KMS-11 (cell line): ENCODE data around the gene TMEM255A.
A peak's percentile ranks its signal among the peaks of the same experiment; 100 is the strongest.

Source experiments
- H2AFZ ChIP-seq: fragments of 200-600 bp; sonication (generic); 2 replicates; pipeline ENCODE4 v1.6.1; 2016; ENCODE audit warnings: antibody characterized with exemption, mixed run types, low read depth
- H3K27ac ChIP-seq: fragments of 200-600 bp; sonication (generic); 2 replicates; pipeline ENCODE4 v1.6.1; 2016; ENCODE audit warnings: mild to moderate bottlenecking, mixed run types
- H3K27me3 ChIP-seq: fragments of 200-600 bp; sonication (generic); 2 replicates; pipeline ENCODE4 v1.6.1; 2017; ENCODE audit warnings: mild to moderate bottlenecking, low read depth, mixed run types, moderate library complexity; ENCODE audit not compliant: insufficient read depth
- H3K36me3 ChIP-seq: fragments of 200-600 bp; sonication (generic); 2 replicates; pipeline ENCODE4 v1.6.1; 2017; ENCODE audit warnings: mild to moderate bottlenecking, mixed run types; ENCODE audit not compliant: insufficient read depth
- H3K4me1 ChIP-seq: fragments of 200-600 bp; sonication (generic); 2 replicates; pipeline ENCODE4 v1.6.1; 2016; ENCODE audit warnings: mild to moderate bottlenecking, low read depth, mixed run types; ENCODE audit not compliant: poor library complexity, severe bottlenecking
- H3K4me2 ChIP-seq: fragments of 200-600 bp; sonication (generic); 2 replicates; pipeline ENCODE4 v1.7.0; 2016; ENCODE audit warnings: mild to moderate bottlenecking, mixed run types
- H3K4me3 ChIP-seq: fragments of 200-600 bp; sonication (generic); IDR thresholded peaks from 2 replicates; pipeline ENCODE4 v1.6.1; 2017; ENCODE audit warnings: low read depth, low read length, mixed read lengths; ENCODE audit not compliant: insufficient read depth
- H3K79me2 ChIP-seq: fragments of 200-600 bp; sonication (generic); 2 replicates; pipeline ENCODE4 v1.6.1; 2016; ENCODE audit warnings: low read depth, mixed run types; ENCODE audit not compliant: insufficient read depth
- H3K9ac ChIP-seq: fragments of 200-600 bp; sonication (generic); 2 replicates; pipeline ENCODE4 v1.6.1; 2016; ENCODE audit warnings: mild to moderate bottlenecking, mixed run types
- H4K20me1 ChIP-seq: fragments of 200-600 bp; sonication (generic); 2 replicates; pipeline ENCODE4 v1.6.1; 2016; ENCODE audit warnings: mild to moderate bottlenecking, mixed run types; ENCODE audit not compliant: insufficient read depth
- CTCF ChIP-seq: fragments of 200-600 bp; sonication (generic); conservative IDR thresholded peaks from 2 replicates; pipeline ENCODE4 v1.6.1; 2017; ENCODE audit warnings: low read depth, mild to moderate bottlenecking, antibody characterized with exemption, low read length, moderate library complexity, mixed read lengths

The TMEM255A gene

GRCh38 chrX:120310861-120311726 lies at the start of gene TMEM255A:
TSS of gene TMEM255A (minus strand) at chrX:120311461. CDS start at chrX:120311309, 152 bp downstream.
- H3K79me2 ChIP-seq, result no peaks in the 10 kb centered on the region
- no peaks in the 10 kb centered on the region for H4K20me1 ChIP-seq
- H3K4me2 ChIP-seq, result peak within 1 kb of the TSS; percentile 63
- no peaks in the 10 kb centered on the region for H3K27me3 ChIP-seq
- no peak within 1 kb of the TSS; the same call in 1 of the 2 replicates for H3K9ac ChIP-seq
- no peak within 1 kb of the TSS for H3K27ac ChIP-seq
- H3K4me1 ChIP-seq, result peaks cover 21% of the 10 kb centered on the region
- no peaks in the 10 kb centered on the region for H3K36me3 ChIP-seq
- no peak within 1 kb of the TSS for H3K4me3 ChIP-seq
- H2AFZ ChIP-seq, result peak within 1 kb of the TSS; percentile 85
- TF ChIP-seq CTCF, result no peak

DNA sequence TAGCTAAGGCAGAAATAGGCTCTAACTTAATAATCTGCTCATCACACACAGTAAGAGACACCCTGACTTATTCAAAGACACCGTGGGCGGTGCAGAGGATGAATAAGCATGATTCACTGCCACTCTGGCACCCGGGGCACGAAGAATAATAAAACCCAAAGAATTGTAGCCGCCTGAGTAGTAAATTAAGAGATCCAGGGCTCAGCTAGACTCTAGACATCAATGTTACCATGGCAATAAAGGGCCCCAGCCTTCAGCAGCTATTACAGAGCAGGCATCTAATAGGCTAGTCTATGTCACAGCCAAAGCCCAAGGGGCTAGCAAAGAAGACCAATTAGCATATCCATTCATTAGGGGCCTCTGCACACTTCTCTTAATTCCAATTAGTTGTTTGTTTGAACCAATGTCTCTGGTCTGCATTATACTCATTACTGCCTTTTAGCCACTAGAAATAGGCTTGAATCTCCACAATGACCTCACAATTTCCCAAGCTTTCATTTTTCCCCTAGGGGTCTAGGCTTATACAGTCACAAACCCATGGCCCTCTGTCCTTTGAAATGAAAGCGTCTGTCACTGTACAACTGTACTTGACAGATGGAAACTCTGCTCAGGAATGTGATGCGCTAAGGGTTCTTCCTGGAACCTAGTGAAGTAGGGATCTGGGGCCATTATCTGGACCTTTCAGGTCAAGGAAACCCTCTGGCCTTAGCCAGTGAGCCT lies 47.6 kb upstream of the TMEM255A start:
- no peaks in the 10 kb centered on the region for H3K4me1 ChIP-seq
- TF ChIP-seq CTCF, result no peak
- no peak overlapping the region for H2AFZ ChIP-seq
- no peak overlapping the region for H3K9ac ChIP-seq
- H3K4me3 ChIP-seq, result no peak overlapping the region
- no peaks in the 10 kb centered on the region for H4K20me1 ChIP-seq
- H3K4me2 ChIP-seq, result no peak overlapping the region
- no peaks in the 10 kb centered on the region for H3K27me3 ChIP-seq
- H3K36me3 ChIP-seq, result no peaks in the 10 kb centered on the region
- no peaks in the 10 kb centered on the region for H3K79me2 ChIP-seq
- H3K27ac ChIP-seq, result no peak overlapping the region

GRCh38 chrX:120357186-120357585 lies 45.9 kb upstream of the TMEM255A start:
- no peaks in the 10 kb centered on the region for H3K36me3 ChIP-seq
- H3K4me3 ChIP-seq, result no peak overlapping the region
- no peak overlapping the region for H2AFZ ChIP-seq
- H3K27ac ChIP-seq, result no peak overlapping the region
- TF ChIP-seq CTCF, result no peak
- H3K4me2 ChIP-seq, result no peak overlapping the region
- no peaks in the 10 kb centered on the region for H3K4me1 ChIP-seq
- H3K9ac ChIP-seq, result no peak overlapping the region
- no peaks in the 10 kb centered on the region for H3K27me3 ChIP-seq
- H4K20me1 ChIP-seq, result no peaks in the 10 kb centered on the region
- H3K79me2 ChIP-seq, result no peaks in the 10 kb centered on the region

DNA sequence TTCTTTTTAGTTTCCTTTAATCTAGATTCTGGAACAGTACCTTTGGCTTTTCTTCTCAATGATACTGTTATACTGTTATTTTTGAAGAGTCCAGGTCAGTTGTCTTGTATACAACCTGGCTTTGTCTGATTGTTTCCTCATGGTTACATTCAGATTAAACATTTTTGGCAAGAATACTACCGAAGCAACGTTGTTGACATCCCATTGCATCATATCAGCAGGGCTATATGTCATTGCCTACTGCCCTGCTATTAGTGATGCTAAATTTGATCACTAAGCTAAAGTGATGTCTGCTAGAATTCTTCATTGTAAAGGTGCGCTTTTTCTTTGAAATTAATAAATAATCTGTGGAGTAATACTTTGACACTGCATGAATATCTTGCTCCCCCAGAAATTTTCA lies 44.8 kb upstream of the TMEM255A start:
- TF ChIP-seq CTCF, result no peak
- Histone ChIP-seq H3K27ac (no peak overlapping the region), H3K9ac (no peak overlapping the region), H3K4me3 (no peak overlapping the region), H3K27me3 (no peaks in the 10 kb centered on the region), H3K4me2 (no peak overlapping the region), H3K79me2 (no peaks in the 10 kb centered on the region), H2AFZ (no peak overlapping the region), H4K20me1 (no peaks in the 10 kb centered on the region), H3K4me1 (no peaks in the 10 kb centered on the region), H3K36me3 (no peaks in the 10 kb centered on the region)
